Loucy (cell line): Measurements from ENCODE around the gene CERS6.

ENCODE experiments used
- H2AFZ ChIP-seq: fragments of 200-600 bp; sonication (generic); 2 replicates; pipeline ENCODE4 v1.6.0; 2016; ENCODE audit warnings: antibody characterized with exemption, mild to moderate bottlenecking, low read length, moderate library complexity
- H3F3A ChIP-seq: fragments of 200-600 bp; 2 replicates; pipeline ENCODE4 v1.6.0; 2016; ENCODE audit warnings: antibody characterized with exemption, low read depth, mild to moderate bottlenecking
- H3K27me3 ChIP-seq: fragments of 200-600 bp; sonication (generic); 2 replicates; pipeline ENCODE4 v1.6.1; 2014; ENCODE audit warnings: low read length, mild to moderate bottlenecking; ENCODE audit not compliant: insufficient read depth, poor library complexity, severe bottlenecking
- H3K36me3 ChIP-seq: fragments of 200-600 bp; sonication (generic); 2 replicates; pipeline ENCODE4 v1.6.1; 2016; ENCODE audit warnings: low read length; ENCODE audit not compliant: insufficient read depth
- H3K4me1 ChIP-seq: fragments of 200-600 bp; sonication (generic); 2 replicates; pipeline ENCODE4 v1.5.1; 2014; ENCODE audit warnings: low read length, mild to moderate bottlenecking; ENCODE audit not compliant: insufficient read depth, poor library complexity, severe bottlenecking
- H3K4me2 ChIP-seq: fragments of 200-600 bp; sonication (generic); 2 replicates; pipeline ENCODE4 v1.6.0; 2014; ENCODE audit warnings: antibody characterized with exemption, low read length, low read depth, mild to moderate bottlenecking; ENCODE audit not compliant: poor library complexity, severe bottlenecking
- H3K4me3 ChIP-seq: fragments of 200-600 bp; sonication (generic); 2 replicates; pipeline ENCODE4 v1.5.1; 2014; ENCODE audit warnings: low read length, mild to moderate bottlenecking, mixed read lengths; ENCODE audit not compliant: poor library complexity, severe bottlenecking
- H3K79me2 ChIP-seq: fragments of 200-600 bp; sonication (generic); 2 replicates; pipeline ENCODE4 v1.6.1; 2014; ENCODE audit warnings: low read length; ENCODE audit not compliant: insufficient read depth
- H3K9ac ChIP-seq: fragments of 200-600 bp; sonication (generic); 2 replicates; pipeline ENCODE4 v1.6.0; 2014; ENCODE audit warnings: mild to moderate bottlenecking, low read depth, low read length, moderate library complexity; ENCODE audit not compliant: poor library complexity, severe bottlenecking
- H3K9me2 ChIP-seq: fragments of 200-600 bp; sonication (generic); replicated peaks from 2 replicates; pipeline ENCODE4 v1.6.1; 2016; ENCODE audit warnings: low read depth, low read length, mixed read lengths
- H3K9me3 ChIP-seq: fragments of 200-600 bp; sonication (generic); 2 replicates; pipeline ENCODE4 v1.6.1; 2014; ENCODE audit warnings: mild to moderate bottlenecking, antibody characterized with exemption, low read length, low read depth; ENCODE audit not compliant: insufficient read depth
- H4K20me1 ChIP-seq: fragments of 200-600 bp; sonication (generic); 2 replicates; pipeline ENCODE4 v1.6.0; 2014; ENCODE audit warnings: antibody characterized with exemption, low read length, mild to moderate bottlenecking; ENCODE audit not compliant: insufficient read depth, poor library complexity, severe bottlenecking
- CTCF ChIP-seq: fragments of 200-600 bp; sonication (generic); conservative IDR thresholded peaks from 2 replicates; pipeline ENCODE4 v1.5.1; 2014; ENCODE audit warnings: mild to moderate bottlenecking, antibody characterized with exemption, low read length
- EZH2phosphoT487 ChIP-seq: fragments of 200-600 bp; IDR thresholded peaks from 2 replicates; pipeline ENCODE4 v1.6.1; 2018; ENCODE audit warnings: antibody characterized with exemption, mild to moderate bottlenecking, moderate library complexity, borderline replicate concordance

Gene CERS6

GRCh38 chr2:168545439-168546082, 89.5 kb downstream of the CERS6 start:
- H3K4me3 ChIP-seq: no peak overlapping the region
- no peak overlapping the region for H3K4me2 ChIP-seq
- H3K9me3 ChIP-seq: no peaks in the 10 kb centered on the region; the same call in 1 of the 2 replicates
- peaks cover 18% of the 10 kb centered on the region for H3K4me1 ChIP-seq
- H3K27me3 ChIP-seq: no peaks in the 10 kb centered on the region
- no peak for TF ChIP-seq EZH2phosphoT487
- no peak for TF ChIP-seq CTCF
- no peak overlapping the region for H3K9ac ChIP-seq
- H3K79me2 ChIP-seq: peaks cover 41% of the 10 kb centered on the region; the same call in 1 of the 2 replicates
- no peaks in the 10 kb centered on the region for H3K9me2 ChIP-seq
- H3F3A ChIP-seq: no peaks in the 10 kb centered on the region; the same call in 1 of the 2 replicates
- H3K36me3 ChIP-seq: peaks cover 12% of the 10 kb centered on the region; the same call in 1 of the 2 replicates
- no peak overlapping the region for H2AFZ ChIP-seq
- H4K20me1 ChIP-seq: peaks cover 8% of the 10 kb centered on the region

DNA sequence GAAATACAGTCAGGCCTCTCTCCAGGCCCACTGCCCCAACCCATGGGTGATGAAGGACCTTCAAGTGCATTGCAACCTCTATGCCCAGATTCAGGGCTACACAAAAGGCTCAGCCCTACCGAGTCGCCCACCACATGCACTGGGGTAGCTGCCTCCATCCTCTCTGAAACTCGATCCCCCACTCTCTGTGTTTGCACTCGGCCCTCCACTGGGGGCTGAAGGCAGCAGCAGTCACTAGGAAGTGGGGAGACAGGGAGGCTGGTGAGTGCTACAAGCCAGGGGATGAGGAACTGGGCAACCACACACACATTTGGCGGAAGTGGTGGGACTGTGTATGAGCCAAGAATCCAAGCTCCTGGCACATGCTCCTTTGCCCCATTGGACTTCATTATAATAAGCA, 94.6 kb downstream of the CERS6 start:
- peaks cover 12% of the 10 kb centered on the region; the same call in 1 of the 2 replicates for H3K36me3 ChIP-seq

DNA sequence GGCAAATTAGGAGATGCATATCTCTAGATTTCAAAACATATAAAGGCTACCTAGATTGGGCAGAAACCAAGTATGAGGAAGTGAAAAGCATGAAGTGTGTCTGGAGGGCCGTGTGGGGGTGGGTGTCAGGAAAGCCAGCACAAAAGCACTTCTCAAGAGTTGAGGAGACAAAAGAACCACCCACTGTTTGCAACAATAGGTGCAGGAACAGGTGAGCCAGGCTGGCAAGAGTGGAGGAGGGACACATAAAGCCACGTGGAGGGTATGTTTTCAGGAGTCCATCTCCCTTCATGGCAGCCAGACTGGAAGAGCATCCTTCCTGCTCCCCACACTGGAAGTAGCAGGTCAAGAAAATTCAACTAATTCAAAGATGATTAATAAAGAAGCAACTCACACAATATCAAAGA, 96.4 kb downstream of the CERS6 start:
- Histone ChIP-seq H3K36me3 (peaks cover 12% of the 10 kb centered on the region; the same call in 1 of the 2 replicates), H3F3A (no peaks in the 10 kb centered on the region; the same call in 1 of the 2 replicates), H3K9ac (no peak overlapping the region), H4K20me1 (no peaks in the 10 kb centered on the region), H3K4me1 (peaks cover 7% of the 10 kb centered on the region), H3K4me2 (no peak overlapping the region), H3K79me2 (peaks cover 7% of the 10 kb centered on the region; the same call in 1 of the 2 replicates), H3K9me3 (no peaks in the 10 kb centered on the region), H3K4me3 (no peak overlapping the region), H3K27me3 (no peaks in the 10 kb centered on the region), H2AFZ (no peak overlapping the region), H3K9me2 (no peaks in the 10 kb centered on the region)
- TF ChIP-seq CTCF: no peak
- no peak for TF ChIP-seq EZH2phosphoT487

More for the DNA sequence above, 94.6 kb downstream of the CERS6 start:
- Histone ChIP-seq H3F3A (no peaks in the 10 kb centered on the region; the same call in 1 of the 2 replicates), H3K27me3 (no peaks in the 10 kb centered on the region), H3K9me2 (no peaks in the 10 kb centered on the region), H3K4me2 (no peak overlapping the region), H3K9me3 (no peaks in the 10 kb centered on the region), H3K4me1 (peaks cover 18% of the 10 kb centered on the region), H4K20me1 (peaks cover 8% of the 10 kb centered on the region), H3K9ac (no peak overlapping the region), H3K79me2 (peaks cover 7% of the 10 kb centered on the region; the same call in 1 of the 2 replicates), H3K4me3 (no peak overlapping the region), H2AFZ (no peak overlapping the region)
- no peak for TF ChIP-seq CTCF
- no peak for TF ChIP-seq EZH2phosphoT487
